OCI-LY7 (cell line): Measurements from ENCODE around the gene GLB1L3.

Experiments used
- CTCF ChIP-seq: fragments of 200-600 bp; sonication (generic); conservative IDR thresholded peaks from 2 replicates; pipeline ENCODE4 v1.5.1; 2014; ENCODE audit warnings: mild to moderate bottlenecking, antibody characterized with exemption, low read length, moderate library complexity, mixed read lengths
- EZH2phosphoT487 ChIP-seq: fragments of 200-600 bp; sonication (generic); IDR thresholded peaks from 2 replicates; pipeline ENCODE4 v1.6.1; 2018; ENCODE audit warnings: low read depth, borderline replicate concordance, mild to moderate bottlenecking, mixed run types, antibody characterized with exemption, low read length, moderate library complexity, mixed read lengths

GRCh38 chr11:134337051-134337450 is 60.9 kb downstream of the GLB1L3 start:
- TF ChIP-seq CTCF = no peak
- no peak for TF ChIP-seq EZH2phosphoT487
